RWPE1 (cell line): Measurements from ENCODE around the gene CSTPP1.

Experiments
- CTCF ChIA-PET: fragments of 350-600 bp; sonication (Branson Sonifier 250); formaldehyde crosslinking; extraction: SDS; loops from one replicate; lab custom pipeline; 2021; lab: Yijun Ruan, JAX
- POLR2A ChIA-PET: fragments of 400-600 bp; formaldehyde crosslinking; extraction: SDS; loops from one replicate; lab custom pipeline; 2020; ENCODE audit warnings: antibody characterized with exemption; ENCODE audit not compliant: low non-redundant PET; lab: Yijun Ruan, JAX
- DNase-seq: peaks from one replicate; pipeline ENCODE4 v3.0.0; 2012; ENCODE audit warnings: low spot score
- H3K27ac ChIP-seq: fragments of 450-650 bp; 2 replicates; pipeline ENCODE4 v1.5.1; 2017
- TF ChIP-seq, protein P1 (sequence below): fragments of 450-650 bp; conservative IDR thresholded peaks from 2 replicates; pipeline ENCODE4 v1.5.1; 2017; ENCODE audit warnings: low read depth, mild to moderate bottlenecking

Gene CSTPP1

DNA sequence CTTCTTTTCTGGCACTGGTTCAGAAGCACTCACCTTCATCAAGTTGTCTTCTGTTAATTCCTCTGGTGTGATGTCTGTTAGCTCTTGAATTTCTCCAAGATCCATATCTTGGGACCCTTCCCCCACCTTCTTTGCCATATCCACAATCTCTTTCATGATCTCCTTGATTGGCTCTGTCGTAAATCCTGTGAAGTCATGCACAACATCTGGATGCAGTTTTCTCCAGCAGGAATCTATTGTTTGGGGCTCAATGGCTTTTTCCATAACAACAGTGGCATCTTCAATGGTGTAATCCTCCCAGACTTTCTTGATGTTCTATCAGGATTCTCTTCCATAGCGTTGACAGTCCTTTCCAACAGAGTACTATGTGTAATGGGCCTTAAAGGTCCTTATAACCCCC is 96.9 kb downstream of the CSTPP1 start:
- DNase-seq: no peak
- ChIA-PET POLR2A (no interaction called here), CTCF (no interaction called here)
- no peak overlapping the region for H3K27ac ChIP-seq
- TF ChIP-seq, protein P1, sequence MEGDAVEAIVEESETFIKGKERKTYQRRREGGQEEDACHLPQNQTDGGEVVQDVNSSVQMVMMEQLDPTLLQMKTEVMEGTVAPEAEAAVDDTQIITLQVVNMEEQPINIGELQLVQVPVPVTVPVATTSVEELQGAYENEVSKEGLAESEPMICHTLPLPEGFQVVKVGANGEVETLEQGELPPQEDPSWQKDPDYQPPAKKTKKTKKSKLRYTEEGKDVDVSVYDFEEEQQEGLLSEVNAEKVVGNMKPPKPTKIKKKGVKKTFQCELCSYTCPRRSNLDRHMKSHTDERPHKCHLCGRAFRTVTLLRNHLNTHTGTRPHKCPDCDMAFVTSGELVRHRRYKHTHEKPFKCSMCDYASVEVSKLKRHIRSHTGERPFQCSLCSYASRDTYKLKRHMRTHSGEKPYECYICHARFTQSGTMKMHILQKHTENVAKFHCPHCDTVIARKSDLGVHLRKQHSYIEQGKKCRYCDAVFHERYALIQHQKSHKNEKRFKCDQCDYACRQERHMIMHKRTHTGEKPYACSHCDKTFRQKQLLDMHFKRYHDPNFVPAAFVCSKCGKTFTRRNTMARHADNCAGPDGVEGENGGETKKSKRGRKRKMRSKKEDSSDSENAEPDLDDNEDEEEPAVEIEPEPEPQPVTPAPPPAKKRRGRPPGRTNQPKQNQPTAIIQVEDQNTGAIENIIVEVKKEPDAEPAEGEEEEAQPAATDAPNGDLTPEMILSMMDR: no peak

DNA sequence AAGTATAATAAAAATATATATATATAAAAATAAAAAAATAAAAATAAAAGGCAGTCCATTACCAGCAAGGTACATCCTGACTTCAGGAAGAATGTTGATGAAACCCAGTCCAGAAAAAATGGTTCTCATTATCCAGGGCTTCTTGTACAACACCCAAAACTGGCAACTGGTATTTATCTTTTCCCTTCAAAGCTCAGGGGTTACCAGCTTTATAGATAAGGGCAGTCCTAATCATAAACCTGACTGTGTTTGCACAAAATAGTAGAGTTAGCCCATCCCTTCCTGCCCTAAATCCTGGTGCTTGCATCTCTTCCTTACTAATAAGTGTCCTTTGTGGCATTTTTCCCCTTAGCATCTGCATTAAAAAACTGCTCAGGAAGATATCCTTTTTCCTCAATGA is 97.5 kb downstream of the CSTPP1 start:
- H3K27ac ChIP-seq: no peak overlapping the region
- TF ChIP-seq, protein P1: no peak
- ChIA-PET CTCF (interaction anchor here (0.7 kb wide), 1 partner anchor 17 kb away, joined by 4 read pairs; no protein-coding TSS in a partner anchor), POLR2A (no interaction called here)
- DNase-seq: no peak

DNA sequence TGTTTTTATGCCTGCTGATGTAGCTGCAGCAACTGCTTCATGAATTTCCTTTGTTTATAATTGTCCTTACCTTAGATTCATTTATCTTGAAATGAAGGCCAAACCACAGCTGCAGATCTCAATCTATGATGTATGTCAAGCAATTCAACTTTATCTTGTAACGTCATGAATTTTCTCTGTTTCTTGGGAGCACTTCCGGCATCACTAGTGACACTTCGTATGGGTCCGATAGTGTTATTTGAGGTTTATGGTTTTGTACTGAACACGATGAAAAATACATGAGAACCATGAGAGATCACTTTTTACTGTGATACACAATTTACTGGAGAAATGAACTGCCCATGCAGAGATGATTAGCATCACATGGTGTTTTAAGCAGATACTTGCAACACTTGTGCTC is 98.5 kb downstream of the CSTPP1 start:
- TF ChIP-seq, protein P1: no peak
- H3K27ac ChIP-seq: no peak overlapping the region
- CTCF ChIA-PET: no interaction called here
- POLR2A ChIA-PET: no interaction called here
- DNase-seq: no peak

DNA sequence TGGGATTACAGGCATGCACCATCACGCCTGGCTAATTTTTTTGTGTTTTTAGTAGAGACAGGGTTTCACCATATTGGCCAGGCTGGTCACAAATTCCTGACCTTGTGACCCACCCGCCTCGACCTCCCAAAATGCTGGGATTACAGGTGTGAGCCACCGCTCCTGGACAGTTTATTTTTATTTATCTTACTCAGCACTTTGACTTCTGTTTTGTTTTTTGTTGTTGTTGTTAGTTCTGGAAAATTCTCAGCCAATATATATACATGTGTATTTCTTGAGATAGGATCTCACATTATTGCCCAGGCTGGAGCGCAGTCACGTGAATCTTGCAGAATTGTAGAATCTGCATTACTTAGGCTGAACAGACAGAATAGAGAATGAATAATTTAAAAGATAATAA is 107.6 kb downstream of the CSTPP1 start:
- ChIA-PET POLR2A (no interaction called here), CTCF (interaction anchor here (0.6 kb wide), 3 partner anchors 137 to 196 kb away, joined by 3 read pairs; no protein-coding TSS in a partner anchor)
- H3K27ac ChIP-seq: no peak overlapping the region
- TF ChIP-seq, protein P1: no peak
- DNase-seq: no peak

DNA sequence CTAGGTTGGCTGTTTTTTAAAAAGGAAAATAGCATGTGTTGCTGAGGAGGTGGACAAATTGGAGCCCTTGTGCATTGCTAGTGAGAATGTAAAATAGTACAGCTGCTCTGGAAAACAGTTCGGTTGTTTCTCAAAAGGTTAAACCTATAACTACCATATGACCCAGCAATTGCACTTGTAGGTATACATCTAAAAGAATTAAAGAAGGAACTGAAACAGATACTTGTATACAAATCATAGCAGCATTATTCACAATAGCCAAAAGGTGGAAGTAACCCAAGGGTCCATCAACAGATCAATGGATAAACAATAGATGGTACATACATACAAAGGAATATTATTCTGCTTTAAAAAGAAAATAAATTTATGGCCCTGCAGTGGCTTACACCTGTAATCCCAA is 111.4 kb downstream of the CSTPP1 start:
- CTCF ChIA-PET: no interaction called here
- no peak for DNase-seq
- POLR2A ChIA-PET: no interaction called here

DNA sequence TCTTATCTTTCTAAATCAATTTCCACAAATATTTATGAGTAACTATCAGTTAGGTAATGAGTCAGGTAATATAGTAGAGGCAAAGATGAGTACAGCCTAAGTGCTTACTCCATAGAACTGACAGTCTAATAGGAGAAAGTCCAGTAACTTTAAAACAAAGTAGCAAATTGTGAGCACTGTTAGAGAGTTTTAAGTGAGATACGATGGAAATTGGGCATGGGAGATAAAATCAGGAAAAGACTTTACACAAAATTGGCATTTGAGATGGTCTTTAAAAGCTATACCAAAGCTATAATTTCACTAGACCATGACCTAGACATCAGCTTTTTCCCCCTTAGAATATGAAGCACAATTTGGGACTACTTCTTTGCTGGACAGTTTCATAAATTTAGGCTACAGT is 113.7 kb downstream of the CSTPP1 start:
- TF ChIP-seq, protein P1: no peak
- CTCF ChIA-PET: interaction anchor here (0.7 kb wide), 1 partner anchor 53 kb away, joined by 4 read pairs; no protein-coding TSS in a partner anchor
- POLR2A ChIA-PET: no interaction called here
- DNase-seq: no peak
- H3K27ac ChIP-seq: no peak overlapping the region

More for the DNA sequence above, 111.4 kb downstream of the CSTPP1 start:
- TF ChIP-seq, protein P1: no peak
- no peak overlapping the region for H3K27ac ChIP-seq
